Daoy (cell line): ENCODE measurements around the gene PTRH1. TPM values are rescaled to one million over a fixed set of nuclear protein-coding genes. Genes with fewer than 3 reads are reported as not detected.
"Not testable (repeated sequence)": the region's sequence is repeated elsewhere in the genome, so short reads cannot be mapped to it uniquely, and the experiment has no call there.

Experiments used
- DNase-seq: peaks from one replicate; pipeline ENCODE4 v3.0.0-alpha.2; 2015; ENCODE audit warnings: low read depth
- total RNA-seq: library from RNA; depleted of rRNA; stranded (reverse); fragments of >200 nt; shearing (Covaris generic); gene quantifications from 2 replicates; pipeline ENCODE4 v1.2.3, GENCODE V29; 2014; rRNA removed

PTRH1 gene
- total RNA-seq = 17.4 and 31.4 TPM in 2 replicates

GRCh38 chr9:127715470-127716337 lies at the start of gene PTRH1, which contains the start of gene TTC16:
Gene PTRH1 (minus strand): TSS chr9:127715663. CDS start chr9:127715639, 24 bp downstream.
Gene TTC16 (plus strand): TSS chr9:127716079. CDS start chr9:127716146, 67 bp downstream.
- peak; percentile 100 for DNase-seq

GRCh38 chr9:127763918-127764384 lies 48.5 kb upstream of the PTRH1 start:
- DNase-seq = peak; percentile 54

- no peak for DNase-seq
Observed at GRCh38 chr9:127762111-127762676, 46.7 kb upstream of the PTRH1 start.

- no peak for DNase-seq
Observed at GRCh38 chr9:127761491-127761956, 46.1 kb upstream of the PTRH1 start.

- DNase-seq = no peak
Observed at GRCh38 chr9:127761061-127761460, 45.6 kb upstream of the PTRH1 start.

- DNase-seq = no peak
Observed at GRCh38 chr9:127758843-127759242, 43.4 kb upstream of the PTRH1 start.

- DNase-seq = not testable (repeated sequence)
Observed at GRCh38 chr9:127756776-127757175, 41.3 kb upstream of the PTRH1 start.

- DNase-seq = no peak
Observed at GRCh38 chr9:127756233-127756632, 40.8 kb upstream of the PTRH1 start.

- DNase-seq = no peak
Observed at GRCh38 chr9:127755061-127756060, 39.9 kb upstream of the PTRH1 start.

- peak; percentile 61 for DNase-seq
Observed at GRCh38 chr9:127754099-127755060, 38.9 kb upstream of the PTRH1 start.

- no peak for DNase-seq
Observed at GRCh38 chr9:127753622-127754021, 38.2 kb upstream of the PTRH1 start.

GRCh38 chr9:127753148-127753547 lies 37.7 kb upstream of the PTRH1 start:
- DNase-seq = no peak

GRCh38 chr9:127751269-127752054 lies 36.0 kb upstream of the PTRH1 start:
- DNase-seq = no peak

GRCh38 chr9:127749090-127749787 lies 33.8 kb upstream of the PTRH1 start:
- no peak for DNase-seq

- DNase-seq = no peak
Observed at GRCh38 chr9:127746959-127747569, 31.6 kb upstream of the PTRH1 start.

- DNase-seq = no peak
Observed at GRCh38 chr9:127744398-127745110, 29.1 kb upstream of the PTRH1 start.

- peak; percentile 94 for DNase-seq
Observed at GRCh38 chr9:127742435-127743088, 27.1 kb upstream of the PTRH1 start.
